Right atrium auricular region (tissue), 2 donors: Measurements from ENCODE around the gene LUZP2. TPM values are rescaled to one million over a fixed set of nuclear protein-coding genes. Genes with fewer than 3 reads are reported as not detected.

Experiments used
- DNase-seq: peaks from one replicate; pipeline ENCODE4 v3.0.0-alpha.2; 2019; ENCODE audit warnings: low spot score
- H3K27ac ChIP-seq, 2 donors: fragments of 200-600 bp; sonication (generic); 1 replicate in 1 of 2; 2 replicates in 1 of 2; pipeline ENCODE4 v1.5.1; 2016 to 2019
- H3K27me3 ChIP-seq, 2 donors: fragments of 200-600 bp; sonication (generic); one replicate each; pipeline versions ENCODE4 v1.5.1 to v1.6.0; 2017 to 2019
- H3K36me3 ChIP-seq: fragments of 200-600 bp; sonication (generic); one replicate; pipeline ENCODE4 v1.5.1; 2016
- H3K4me1 ChIP-seq, 2 donors: fragments of 200-600 bp; sonication (generic); one replicate each; pipeline versions ENCODE4 v1.5.1 to v1.6.0; 2017 to 2019
- H3K4me3 ChIP-seq, 2 donors: fragments of 200-600 bp; sonication (generic); 1 replicate in 1 of 2; 2 replicates in 1 of 2; pipeline ENCODE4 v1.5.1; 2017 to 2019; ENCODE audit warnings: mild to moderate bottlenecking in 1 of 2, moderate library complexity in 1 of 2
- H3K9me3 ChIP-seq, 2 donors: fragments of 200-600 bp; sonication (generic); one replicate each; pipeline ENCODE4 v1.5.1; 2019
- total RNA-seq, 2 donors: library from RNA; depleted of rRNA; stranded (reverse); fragments of >200 nt; gene quantifications; one replicate each; pipeline ENCODE4 v1.1.0, GENCODE V29; 2016
- TF ChIP-seq, protein P1 (sequence below), 2 donors: fragments of 200-600 bp; sonication (generic); IDR thresholded peaks; one replicate each; pipeline ENCODE4 v1.5.1; 2019; ENCODE audit warnings: antibody characterized with exemption in 2 of 2

LUZP2 gene
- total RNA-seq, 2 donors from 2014 or later, result 0.19 TPM; not detected in 1

DNA sequence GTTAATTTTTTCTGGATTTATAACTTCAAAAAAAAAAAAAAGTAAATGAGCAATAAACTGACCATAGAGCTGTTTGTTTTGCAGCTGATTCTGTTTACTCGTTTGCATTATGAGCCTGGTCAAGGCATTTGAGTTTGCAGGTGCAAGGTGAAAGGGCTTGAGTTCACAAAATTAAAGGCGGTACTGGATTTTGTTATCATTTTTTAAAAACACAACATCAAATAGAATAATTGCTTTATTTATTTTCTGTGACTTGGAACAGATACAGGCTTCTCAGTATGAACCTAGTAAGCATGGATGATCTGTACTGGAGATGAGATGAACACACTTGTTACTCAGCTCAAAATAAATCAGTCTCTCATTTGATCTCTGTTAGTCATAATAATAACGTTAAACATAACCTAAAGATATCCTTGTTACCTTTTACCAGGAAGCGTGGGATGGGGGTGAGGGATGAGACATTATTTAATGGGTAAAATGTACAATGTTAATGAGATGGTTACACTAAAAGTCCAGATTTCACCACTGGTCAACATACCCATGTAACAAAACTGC, 137.8 kb downstream of the LUZP2 start:
- no peaks in the 10 kb centered on the region for H3K4me1 ChIP-seq
- no peaks in the 10 kb centered on the region for H3K9me3 ChIP-seq
- no peak for DNase-seq
- no peak overlapping the region for H3K4me3 ChIP-seq
- no peaks in the 10 kb centered on the region for H3K36me3 ChIP-seq
- no peaks in the 10 kb centered on the region for H3K27me3 ChIP-seq
- H3K27ac ChIP-seq, result no peak overlapping the region
- TF ChIP-seq, protein P1, sequence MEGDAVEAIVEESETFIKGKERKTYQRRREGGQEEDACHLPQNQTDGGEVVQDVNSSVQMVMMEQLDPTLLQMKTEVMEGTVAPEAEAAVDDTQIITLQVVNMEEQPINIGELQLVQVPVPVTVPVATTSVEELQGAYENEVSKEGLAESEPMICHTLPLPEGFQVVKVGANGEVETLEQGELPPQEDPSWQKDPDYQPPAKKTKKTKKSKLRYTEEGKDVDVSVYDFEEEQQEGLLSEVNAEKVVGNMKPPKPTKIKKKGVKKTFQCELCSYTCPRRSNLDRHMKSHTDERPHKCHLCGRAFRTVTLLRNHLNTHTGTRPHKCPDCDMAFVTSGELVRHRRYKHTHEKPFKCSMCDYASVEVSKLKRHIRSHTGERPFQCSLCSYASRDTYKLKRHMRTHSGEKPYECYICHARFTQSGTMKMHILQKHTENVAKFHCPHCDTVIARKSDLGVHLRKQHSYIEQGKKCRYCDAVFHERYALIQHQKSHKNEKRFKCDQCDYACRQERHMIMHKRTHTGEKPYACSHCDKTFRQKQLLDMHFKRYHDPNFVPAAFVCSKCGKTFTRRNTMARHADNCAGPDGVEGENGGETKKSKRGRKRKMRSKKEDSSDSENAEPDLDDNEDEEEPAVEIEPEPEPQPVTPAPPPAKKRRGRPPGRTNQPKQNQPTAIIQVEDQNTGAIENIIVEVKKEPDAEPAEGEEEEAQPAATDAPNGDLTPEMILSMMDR (IDR thresholded peaks at IDR 0.05), result no peak

DNA sequence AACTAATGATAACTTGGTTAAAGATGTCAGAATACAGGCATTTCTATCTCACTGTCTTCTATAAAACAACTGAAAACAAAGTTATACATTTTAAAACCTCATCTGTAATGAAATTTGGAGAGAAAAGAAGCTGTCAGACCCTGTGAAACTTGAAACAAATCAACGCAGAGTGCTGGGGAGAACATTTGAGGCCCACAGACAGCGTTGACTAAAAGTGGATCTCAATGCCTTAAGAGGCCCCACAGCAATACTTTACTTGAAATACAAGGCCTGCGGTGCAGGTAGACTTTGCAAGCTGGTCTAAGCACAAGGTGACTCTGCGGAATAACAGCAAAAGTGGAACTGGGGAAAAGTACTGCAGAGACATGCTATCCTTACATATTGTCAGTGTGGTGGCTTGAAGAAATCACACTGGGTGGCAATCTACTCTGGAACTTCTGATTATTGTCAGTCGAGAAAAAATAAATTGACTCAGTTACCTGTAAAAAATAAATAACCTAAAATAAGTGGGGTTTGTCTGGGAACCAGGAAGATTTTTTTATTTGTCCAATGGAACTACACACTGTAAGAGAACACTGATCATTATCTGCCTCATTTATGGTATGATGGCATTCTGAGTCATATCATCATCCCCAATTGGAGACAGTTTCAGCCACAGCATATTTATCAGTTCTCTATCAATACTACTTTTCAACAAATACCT, 138.9 kb downstream of the LUZP2 start:
- Histone ChIP-seq H3K4me3 (no peak overlapping the region), H3K9me3 (no peaks in the 10 kb centered on the region), H3K4me1 (no peaks in the 10 kb centered on the region), H3K27ac (no peak overlapping the region), H3K36me3 (no peaks in the 10 kb centered on the region), H3K27me3 (no peaks in the 10 kb centered on the region)
- TF ChIP-seq, protein P1 (IDR thresholded peaks at IDR 0.05), result no peak
- no peak for DNase-seq

DNA sequence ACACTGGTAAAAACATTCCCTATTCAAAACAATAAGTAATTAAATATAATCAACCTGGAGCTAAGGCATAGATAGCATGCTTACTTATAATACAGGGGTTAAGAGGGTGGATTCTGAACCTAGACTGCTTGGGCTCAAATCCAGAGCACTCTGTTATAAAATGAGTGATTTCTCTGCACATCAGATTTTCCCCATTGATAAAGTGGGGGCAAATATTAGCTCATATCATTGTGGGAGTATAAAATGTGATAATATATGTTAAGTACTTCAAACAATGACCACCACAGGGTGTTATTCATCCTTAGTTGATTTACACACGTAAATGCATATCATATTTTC, 139.4 kb downstream of the LUZP2 start:
- Histone ChIP-seq H3K4me1 (no peaks in the 10 kb centered on the region), H3K27me3 (no peaks in the 10 kb centered on the region), H3K9me3 (no peaks in the 10 kb centered on the region), H3K27ac (no peak overlapping the region), H3K4me3 (no peak overlapping the region), H3K36me3 (no peaks in the 10 kb centered on the region)
- TF ChIP-seq, protein P1 (IDR thresholded peaks at IDR 0.05), result no peak
- DNase-seq, result no peak

DNA sequence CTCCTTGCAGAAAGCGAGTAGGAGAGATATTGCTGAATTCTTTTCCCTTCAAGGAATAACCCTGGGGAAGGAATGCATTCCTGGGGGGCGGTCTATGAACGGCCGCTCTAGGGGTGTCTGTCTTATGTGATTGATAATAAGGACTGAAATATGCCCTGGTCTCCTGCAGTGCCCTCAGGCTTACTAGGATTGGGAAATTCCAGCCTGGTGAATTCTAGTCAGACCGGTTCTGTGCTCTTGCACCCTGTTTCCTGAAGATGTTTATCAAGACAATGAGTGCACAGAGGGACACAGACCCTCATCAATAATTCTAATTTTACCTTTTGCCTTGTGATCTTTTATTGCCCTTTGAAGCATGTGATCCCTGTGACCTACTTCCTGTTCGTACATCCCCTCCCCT, 140.7 kb downstream of the LUZP2 start:
- DNase-seq, result no peak
- no peaks in the 10 kb centered on the region for H3K9me3 ChIP-seq
- no peak overlapping the region for H3K27ac ChIP-seq
- no peaks in the 10 kb centered on the region for H3K36me3 ChIP-seq
- H3K27me3 ChIP-seq, result no peaks in the 10 kb centered on the region
- H3K4me3 ChIP-seq, result no peak overlapping the region
- H3K4me1 ChIP-seq, result no peaks in the 10 kb centered on the region
- TF ChIP-seq, protein P1 (IDR thresholded peaks at IDR 0.05), result no peak

DNA sequence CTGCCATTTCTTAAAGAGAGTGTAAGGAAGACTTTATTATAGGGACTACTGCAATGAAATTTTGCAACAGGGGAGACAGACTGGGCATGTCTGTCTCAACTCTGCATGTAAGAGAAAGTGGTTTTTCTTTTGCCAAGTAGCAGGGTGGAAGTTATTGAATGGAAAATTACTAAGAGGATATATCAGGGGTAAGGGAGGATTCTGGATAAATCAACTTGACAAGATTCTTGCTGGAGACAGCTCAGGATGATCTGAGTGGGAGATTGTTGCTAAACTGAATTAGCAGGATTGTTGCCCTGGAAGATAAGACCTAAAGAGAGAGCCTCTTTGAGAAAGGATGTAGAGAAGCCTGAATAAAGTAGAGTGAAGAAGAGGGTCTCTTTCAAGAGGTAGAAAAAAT, 145.8 kb downstream of the LUZP2 start:
- no peaks in the 10 kb centered on the region for H3K4me1 ChIP-seq
- TF ChIP-seq, protein P1 (IDR thresholded peaks at IDR 0.05), result no peak
- no peak overlapping the region for H3K4me3 ChIP-seq

DNA sequence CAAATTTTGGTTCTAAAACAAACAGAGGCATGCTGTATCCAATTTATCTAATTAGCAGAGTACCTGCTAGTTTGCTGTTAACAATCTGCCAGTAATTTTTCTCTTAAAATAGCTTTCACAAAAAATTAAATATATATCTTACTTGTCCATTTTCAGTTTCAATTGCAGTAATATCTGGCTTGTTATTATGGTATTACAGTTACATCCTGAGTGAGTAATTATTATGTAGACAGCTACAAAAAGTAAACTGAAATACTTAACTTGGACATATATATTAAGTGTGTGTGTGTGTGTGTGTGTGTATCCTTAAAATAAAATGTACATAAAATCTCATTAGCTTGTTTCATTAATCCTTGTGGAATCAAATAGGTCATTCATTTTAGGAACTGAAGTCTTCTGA, 148.7 kb downstream of the LUZP2 start:
- Histone ChIP-seq H3K4me3 (no peak overlapping the region), H3K27me3 (no peaks in the 10 kb centered on the region), H3K9me3 (no peaks in the 10 kb centered on the region), H3K36me3 (no peaks in the 10 kb centered on the region), H3K4me1 (no peaks in the 10 kb centered on the region), H3K27ac (no peak overlapping the region)
- TF ChIP-seq, protein P1 (IDR thresholded peaks at IDR 0.05), result no peak
- no peak for DNase-seq

More for the DNA sequence above, 145.8 kb downstream of the LUZP2 start:
- no peaks in the 10 kb centered on the region for H3K36me3 ChIP-seq
- no peak for DNase-seq
- H3K27me3 ChIP-seq, result no peaks in the 10 kb centered on the region
- no peak overlapping the region for H3K27ac ChIP-seq
- H3K9me3 ChIP-seq, result no peaks in the 10 kb centered on the region
